HG03064 (cell line): Measurements from ENCODE around the gene ZC3HAV1.
"Not testable (repeated sequence)": the region's sequence is repeated elsewhere in the genome, so short reads cannot be mapped to it uniquely, and the experiment has no call there.

ENCODE experiments used
- ATAC-seq: cut with Tn5 transposase; IDR thresholded peaks from one replicate; pipeline ENCODE4 v1.9.1; 2021; ENCODE audit warnings: low read depth; ENCODE audit not compliant: unreplicated experiment

Gene ZC3HAV1

GRCh38 chr7:139029353-139029752, 80.2 kb downstream of the ZC3HAV1 start:
- no peak for ATAC-seq

- no peak for ATAC-seq
These were observed 83.0 kb downstream of the ZC3HAV1 start for GRCh38 chr7:139026551-139026950.

GRCh38 chr7:139025861-139026260, 83.7 kb downstream of the ZC3HAV1 start:
- ATAC-seq: not testable (repeated sequence)

DNA sequence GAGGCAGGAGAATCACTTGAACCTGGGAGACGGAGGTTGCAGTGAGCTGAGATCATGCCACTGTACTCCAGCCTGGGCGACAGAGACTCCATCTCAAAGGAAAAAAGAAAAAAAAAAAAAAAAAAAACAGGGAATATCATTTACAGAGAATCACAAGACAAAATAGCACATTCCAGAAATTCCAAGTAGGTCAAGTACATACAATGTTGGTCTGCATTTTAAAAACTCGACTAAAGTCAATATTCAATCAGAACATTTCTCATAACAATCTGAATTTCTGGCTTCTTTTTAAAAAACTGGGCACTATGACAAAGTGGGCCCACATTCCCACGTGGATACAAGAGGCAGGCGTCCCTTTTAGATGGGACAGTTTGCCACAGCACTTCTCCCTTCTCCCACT, 86.4 kb downstream of the ZC3HAV1 start:
- ATAC-seq: no peak

GRCh38 chr7:139022286-139022685, 87.2 kb downstream of the ZC3HAV1 start:
- no peak for ATAC-seq

DNA sequence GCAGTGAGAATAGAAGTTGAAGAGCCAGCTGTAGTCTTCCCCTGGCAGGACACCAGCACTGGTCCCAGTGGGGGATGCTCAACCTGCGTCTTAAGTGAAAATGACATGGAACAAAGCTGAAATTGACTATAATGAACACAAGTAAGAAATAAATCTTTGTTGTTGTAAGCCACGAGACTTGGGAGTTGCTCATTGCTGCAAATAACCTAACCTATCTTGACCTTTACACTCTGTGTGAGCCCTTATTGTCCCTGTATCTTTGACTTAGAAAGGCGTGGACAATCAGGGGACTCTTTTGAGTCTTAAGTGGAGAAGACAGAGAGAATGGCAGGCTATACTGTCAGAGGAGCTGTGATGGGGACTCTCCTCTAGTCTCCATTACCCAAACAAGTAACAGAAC, 90.6 kb downstream of the ZC3HAV1 start:
- no peak for ATAC-seq

DNA sequence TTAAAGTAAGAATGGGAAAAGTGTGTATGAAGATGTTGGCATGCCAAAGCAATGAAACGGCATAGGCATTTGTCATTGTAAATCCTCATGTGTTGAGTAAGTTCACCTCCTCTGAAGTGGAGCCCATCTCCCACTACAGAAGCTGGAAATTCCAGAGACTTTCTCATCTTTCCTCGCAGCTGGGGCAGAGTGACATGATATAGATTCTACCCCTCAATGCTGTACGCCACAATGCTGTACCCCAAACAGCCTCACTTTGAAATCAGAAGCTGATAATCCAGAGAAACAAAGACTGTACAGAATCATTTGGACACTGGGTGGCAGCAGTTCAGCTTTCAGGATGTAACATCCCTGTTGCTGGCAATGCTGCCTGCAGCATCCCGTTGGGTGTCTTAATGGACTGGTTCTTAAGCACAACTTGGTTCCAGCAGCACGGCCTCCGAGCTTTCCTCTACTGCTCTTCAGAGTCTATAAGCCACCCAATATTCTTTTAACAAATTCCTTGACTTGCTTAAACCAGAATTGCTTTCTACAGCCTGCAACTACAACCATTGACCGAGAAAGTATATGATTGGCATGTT, 92.5 kb downstream of the ZC3HAV1 start:
- peak; percentile 85 for ATAC-seq

DNA sequence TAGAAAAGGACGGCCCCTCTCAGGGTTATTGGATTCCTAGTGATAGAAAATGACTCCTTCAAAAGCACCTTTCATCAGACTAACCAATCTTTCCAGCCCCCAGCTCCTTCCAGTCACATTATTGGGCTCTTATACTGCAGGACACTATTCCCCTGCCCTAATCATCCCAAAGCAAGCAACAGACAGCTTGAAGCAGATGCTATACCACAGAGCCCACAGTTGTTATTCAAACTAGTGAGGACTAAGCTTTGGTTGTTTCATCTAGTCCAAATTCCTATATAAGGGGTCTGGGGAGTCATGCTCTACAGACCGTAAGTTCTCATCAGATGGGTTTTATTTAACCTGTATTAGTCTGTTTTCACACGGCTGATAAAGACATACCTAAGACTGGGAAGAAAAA, 98.1 kb downstream of the ZC3HAV1 start:
- ATAC-seq: no peak

GRCh38 chr7:139004321-139005090, 105.0 kb downstream of the ZC3HAV1 start:
- ATAC-seq: no peak

- no peak for ATAC-seq
These were observed 110.1 kb downstream of the ZC3HAV1 start for GRCh38 chr7:138999414-138999813.
